ENCODE measurements around the gene MAPRE3.
"Not testable (repeated sequence)": the region's sequence is repeated elsewhere in the genome, so short reads cannot be mapped to it uniquely, and the experiment has no call there.

DNA sequence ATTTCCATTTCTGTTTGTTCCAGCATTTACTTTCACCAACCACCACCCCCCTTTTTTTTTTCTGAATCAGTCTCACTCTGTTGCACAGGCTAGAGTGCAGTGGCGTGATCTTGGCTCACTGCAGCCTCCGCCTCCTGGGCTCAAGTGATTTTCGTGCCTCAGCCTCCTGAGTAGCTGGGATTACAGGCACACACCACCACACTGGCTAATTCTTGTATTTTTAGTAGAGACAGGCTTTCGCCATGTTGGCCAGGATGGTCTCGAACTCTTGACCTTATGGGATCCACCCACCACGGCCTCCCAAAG, 105.1 kb downstream of the MAPRE3 start:
- TF ChIP-seq POLR2A, POLR2AphosphoS5 (IDR thresholded peaks at IDR 0.05): not testable (repeated sequence)
- TF ChIP-seq, protein P1, sequence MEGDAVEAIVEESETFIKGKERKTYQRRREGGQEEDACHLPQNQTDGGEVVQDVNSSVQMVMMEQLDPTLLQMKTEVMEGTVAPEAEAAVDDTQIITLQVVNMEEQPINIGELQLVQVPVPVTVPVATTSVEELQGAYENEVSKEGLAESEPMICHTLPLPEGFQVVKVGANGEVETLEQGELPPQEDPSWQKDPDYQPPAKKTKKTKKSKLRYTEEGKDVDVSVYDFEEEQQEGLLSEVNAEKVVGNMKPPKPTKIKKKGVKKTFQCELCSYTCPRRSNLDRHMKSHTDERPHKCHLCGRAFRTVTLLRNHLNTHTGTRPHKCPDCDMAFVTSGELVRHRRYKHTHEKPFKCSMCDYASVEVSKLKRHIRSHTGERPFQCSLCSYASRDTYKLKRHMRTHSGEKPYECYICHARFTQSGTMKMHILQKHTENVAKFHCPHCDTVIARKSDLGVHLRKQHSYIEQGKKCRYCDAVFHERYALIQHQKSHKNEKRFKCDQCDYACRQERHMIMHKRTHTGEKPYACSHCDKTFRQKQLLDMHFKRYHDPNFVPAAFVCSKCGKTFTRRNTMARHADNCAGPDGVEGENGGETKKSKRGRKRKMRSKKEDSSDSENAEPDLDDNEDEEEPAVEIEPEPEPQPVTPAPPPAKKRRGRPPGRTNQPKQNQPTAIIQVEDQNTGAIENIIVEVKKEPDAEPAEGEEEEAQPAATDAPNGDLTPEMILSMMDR (IDR thresholded peaks at IDR 0.05), result not testable (repeated sequence)

Measured in transverse colon (tissue), 4 donors.